Astrocyte (in vitro differentiated cells and primary cell): ENCODE results near the gene KCNC1.

ENCODE experiments used
- CTCF ChIP-seq: IDR thresholded peaks from 2 replicates; pipeline ENCODE4 v1.5.1; 2011; ENCODE audit warnings: low read depth, mild to moderate bottlenecking, inconsistent platforms, low read length, moderate library complexity; ENCODE audit not compliant: insufficient read depth
- EZH2 ChIP-seq: IDR thresholded peaks from 2 replicates; pipeline ENCODE4 v1.6.1; 2012; ENCODE audit warnings: mild to moderate bottlenecking, low read length, inconsistent platforms; ENCODE audit not compliant: insufficient read depth

- TF ChIP-seq CTCF (no peak), EZH2 (no peak)
These were observed 64.6 kb downstream of the KCNC1 start for GRCh38 chr11:17799147-17799546.
